ENCODE measurements around the gene P2RY6.

Gene P2RY6

DNA sequence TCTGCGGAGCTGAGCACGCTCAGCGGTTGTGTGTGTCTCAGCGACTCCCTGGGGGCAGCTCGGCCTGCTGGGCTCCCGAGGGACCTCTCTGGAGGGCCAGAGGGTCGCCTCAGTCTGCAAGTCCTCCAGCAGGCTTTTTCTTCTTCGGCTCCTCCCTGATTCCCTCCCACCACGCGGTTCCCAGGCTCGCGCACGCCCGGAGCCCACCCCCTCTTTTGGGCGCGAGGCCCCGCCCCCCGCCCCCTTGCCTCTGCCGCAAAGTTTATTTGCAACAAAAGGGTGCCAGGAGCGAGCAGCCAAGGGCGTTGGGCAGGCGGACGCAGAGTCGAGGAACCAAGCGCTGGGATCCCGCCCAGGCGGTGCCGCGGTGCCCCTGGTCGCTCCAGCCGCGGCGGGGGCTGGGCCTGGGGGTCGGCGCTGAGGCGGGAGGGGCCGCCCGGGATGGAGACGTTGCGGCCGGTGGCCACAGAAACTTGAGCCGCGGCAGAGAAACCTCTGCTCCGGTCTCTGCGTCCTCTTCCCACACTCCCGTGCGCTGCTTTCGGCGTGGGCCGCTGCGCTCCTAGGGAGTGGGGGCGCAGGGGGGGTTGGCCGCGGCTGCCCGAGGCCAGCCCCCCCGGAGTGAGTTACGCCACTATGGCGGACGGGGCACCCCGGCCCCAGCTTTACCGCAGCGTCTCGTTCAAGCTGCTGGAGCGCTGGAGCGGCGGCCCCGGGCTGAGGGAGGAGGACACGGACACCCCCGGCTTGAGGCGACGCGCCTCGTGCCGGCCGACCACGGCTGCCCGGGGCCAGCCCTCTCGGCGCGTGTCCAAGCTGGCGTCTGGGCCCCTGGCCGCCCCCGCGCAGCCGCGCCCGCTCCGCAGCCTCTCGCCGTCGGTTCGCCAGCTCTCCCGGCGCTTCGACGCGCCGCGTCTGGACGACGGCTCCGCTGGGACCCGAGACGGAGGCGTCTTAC is 36.1 kb downstream of the P2RY6 start, which contains the start of gene ARHGEF17:
ARHGEF17 (plus strand) TSS at position 274 of the 958 bp plus-strand sequence; CDS start at position 637, 363 bp downstream.
- intact Hi-C loops (cut with DNase I) = no loop called here
- peak in 36 of 42 donors; percentile 27 to 75 (median 52) for DNase-seq

DNA sequence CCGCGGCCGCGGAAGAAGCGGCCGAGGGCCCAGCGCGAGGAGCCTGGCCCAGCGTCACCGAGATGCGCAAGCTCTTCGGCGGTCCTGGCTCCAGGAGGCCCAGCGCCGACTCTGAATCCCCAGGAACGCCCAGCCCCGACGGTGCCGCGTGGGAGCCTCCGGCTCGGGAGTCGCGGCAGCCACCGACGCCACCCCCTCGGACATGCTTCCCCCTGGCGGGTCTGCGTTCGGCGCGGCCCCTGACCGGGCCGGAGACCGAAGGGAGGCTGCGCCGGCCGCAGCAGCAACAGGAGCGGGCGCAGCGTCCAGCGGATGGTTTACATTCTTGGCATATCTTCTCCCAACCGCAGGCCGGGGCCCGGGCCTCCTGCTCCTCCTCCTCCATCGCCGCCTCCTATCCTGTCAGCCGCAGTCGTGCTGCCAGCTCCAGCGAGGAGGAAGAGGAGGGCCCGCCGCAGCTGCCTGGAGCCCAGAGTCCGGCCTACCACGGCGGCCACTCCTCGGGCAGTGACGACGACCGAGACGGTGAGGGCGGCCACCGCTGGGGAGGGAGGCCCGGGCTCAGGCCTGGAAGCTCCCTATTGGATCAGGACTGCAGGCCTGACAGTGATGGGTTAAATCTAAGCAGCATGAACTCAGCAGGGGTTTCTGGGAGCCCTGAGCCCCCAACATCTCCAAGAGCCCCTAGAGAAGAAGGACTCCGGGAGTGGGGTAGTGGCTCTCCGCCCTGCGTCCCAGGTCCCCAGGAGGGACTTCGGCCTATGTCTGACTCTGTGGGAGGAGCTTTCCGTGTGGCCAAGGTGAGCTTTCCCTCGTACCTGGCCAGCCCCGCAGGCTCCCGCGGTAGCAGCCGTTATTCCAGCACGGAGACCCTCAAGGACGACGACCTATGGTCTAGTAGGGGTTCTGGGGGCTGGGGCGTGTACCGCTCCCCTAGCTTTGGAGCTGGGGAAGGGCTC is 37.1 kb downstream of the P2RY6 start:
- intact Hi-C loops (cut with DNase I) = no loop called here
- peak in 26 of 42 donors; percentile 17 to 63 (median 42) for DNase-seq

DNA sequence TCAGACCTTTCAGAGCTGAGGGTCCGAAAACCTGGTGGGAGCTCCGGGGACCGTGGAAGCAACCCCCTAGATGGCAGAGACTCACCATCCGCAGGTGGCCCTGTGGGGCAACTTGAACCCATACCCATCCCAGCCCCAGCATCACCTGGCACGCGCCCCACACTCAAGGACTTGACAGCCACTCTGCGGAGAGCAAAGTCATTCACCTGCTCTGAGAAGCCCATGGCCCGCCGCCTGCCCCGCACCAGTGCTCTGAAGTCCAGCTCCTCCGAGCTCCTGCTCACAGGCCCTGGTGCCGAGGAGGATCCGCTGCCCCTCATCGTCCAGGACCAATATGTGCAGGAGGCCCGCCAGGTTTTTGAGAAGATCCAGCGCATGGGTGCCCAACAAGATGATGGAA is 37.9 kb downstream of the P2RY6 start:
- intact Hi-C loops (cut with DNase I) = no loop called here
- no peak for DNase-seq

DNA sequence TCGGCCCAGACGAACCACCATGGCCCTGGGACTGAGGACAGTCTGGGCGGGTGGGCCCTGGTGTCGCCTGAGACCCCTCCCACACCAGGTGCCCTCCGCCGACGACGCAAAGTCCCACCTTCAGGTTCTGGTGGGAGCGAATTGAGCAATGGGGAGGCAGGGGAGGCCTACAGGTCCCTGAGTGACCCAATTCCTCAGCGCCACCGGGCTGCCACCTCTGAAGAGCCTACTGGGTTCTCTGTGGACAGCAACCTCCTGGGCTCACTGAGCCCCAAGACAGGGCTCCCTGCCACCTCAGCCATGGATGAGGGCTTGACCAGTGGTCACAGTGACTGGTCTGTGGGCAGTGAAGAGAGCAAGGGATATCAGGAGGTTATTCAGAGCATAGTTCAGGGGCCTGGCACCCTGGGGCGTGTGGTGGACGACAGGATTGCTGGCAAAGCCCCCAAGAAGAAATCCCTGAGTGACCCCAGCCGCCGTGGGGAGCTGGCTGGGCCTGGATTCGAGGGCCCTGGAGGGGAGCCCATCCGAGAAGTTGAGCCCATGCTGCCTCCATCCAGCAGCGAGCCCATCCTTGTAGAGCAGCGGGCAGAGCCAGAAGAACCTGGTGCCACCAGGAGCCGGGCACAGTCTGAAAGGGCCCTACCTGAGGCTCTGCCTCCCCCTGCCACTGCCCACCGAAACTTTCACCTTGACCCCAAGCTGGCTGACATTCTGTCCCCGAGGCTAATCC is 38.7 kb downstream of the P2RY6 start:
- intact Hi-C loops (cut with DNase I) = no loop called here

GRCh38 chr11:73311394-73311869 is 39.3 kb downstream of the P2RY6 start:
- intact Hi-C loops (cut with DNase I) = no loop called here
- DNase-seq = no peak

More for the DNA sequence above, 38.7 kb downstream of the P2RY6 start:
- DNase-seq = no peak

DNA sequence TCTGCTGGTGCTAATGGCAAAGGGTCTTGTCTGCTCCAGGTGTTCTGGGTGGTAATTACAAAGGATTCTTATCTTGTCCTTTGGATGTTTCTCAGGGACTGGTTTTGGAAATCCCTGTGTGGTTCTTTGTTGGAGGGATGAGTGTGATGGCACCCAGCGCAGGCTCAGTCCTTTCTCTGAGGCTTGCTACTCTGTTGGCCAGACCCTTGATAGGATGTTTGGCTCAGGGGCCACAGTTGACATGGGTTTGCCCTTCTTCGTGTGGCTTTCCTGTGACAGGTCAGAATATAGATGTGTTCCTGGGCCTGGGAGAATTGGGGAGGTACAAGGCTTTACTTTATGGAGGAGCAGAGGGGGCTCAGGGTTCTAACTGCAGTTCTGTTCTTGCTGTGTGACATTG is 39.9 kb downstream of the P2RY6 start:
- no peak for DNase-seq
- intact Hi-C loops (cut with DNase I) = no loop called here

GRCh38 chr11:73312851-73313327 is 40.8 kb downstream of the P2RY6 start:
- intact Hi-C loops (cut with DNase I) = no loop called here
- DNase-seq = peak in 4 of 42 donors; percentile 28 to 75 (median 44)

DNA sequence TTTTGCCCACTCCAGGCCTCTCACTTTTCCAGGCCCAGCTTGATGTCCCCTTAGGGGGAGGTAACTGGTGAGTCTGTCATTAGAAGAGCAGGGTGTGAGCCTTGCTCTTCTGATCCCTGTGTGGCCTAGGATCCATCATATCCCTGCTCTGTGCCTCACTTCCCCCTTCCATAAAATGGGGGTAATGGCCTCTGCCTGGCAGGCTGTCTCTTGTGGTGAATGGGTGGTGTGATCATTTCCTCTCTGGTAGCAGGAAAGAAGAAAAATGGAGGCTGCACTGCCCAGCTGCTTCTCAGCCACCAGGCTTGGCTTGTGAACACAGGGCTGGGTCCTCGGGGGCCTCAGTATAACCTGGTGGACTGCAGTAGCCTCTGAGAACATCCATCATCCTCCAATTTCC is 41.5 kb downstream of the P2RY6 start:
- intact Hi-C loops (cut with DNase I) = no loop called here
- DNase-seq = no peak

- peak in 41 of 42 donors; percentile 50 to 91 (median 78) for DNase-seq
- intact Hi-C loops (cut with DNase I) = no loop called here
These were observed 42.2 kb downstream of the P2RY6 start for GRCh38 chr11:73314117-73314961.

DNA sequence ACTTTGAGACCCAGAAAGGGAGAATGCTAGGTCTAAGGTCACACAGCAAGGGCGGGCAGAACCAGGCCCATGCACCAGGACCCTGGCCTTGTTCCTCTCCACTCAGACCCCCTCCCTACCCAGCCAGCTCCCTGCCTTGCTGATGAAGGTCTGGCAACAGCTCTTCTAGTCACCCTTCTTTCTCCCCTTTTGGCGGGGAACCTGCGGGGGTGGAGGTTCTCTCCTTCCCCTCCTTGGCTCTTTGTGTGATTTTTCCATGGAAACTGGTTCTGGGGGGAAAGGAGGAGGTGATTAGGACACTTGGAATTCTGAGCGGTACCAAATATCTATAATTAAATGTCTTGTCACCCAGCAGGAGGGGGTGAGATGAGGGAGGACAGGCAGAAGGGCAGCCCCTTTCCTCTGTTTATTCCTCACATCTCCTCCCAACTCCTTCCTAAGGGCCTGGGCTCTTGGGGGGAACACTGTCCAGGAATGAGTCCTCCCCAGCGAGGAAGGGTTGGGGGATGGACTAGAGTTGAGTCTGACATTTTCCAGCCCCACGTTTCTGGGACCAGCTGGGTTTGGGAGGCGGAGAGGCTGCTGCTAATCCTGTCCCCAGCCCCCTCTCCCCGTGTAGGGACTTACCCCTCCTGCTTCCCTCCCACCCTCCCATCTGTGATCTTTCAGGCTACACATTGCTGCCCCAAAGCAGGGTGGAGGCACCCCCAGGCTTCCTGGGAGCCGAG is 43.3 kb downstream of the P2RY6 start:
- intact Hi-C loops (cut with DNase I) = no loop called here
- DNase-seq = peak in 5 of 42 donors; percentile 34 to 60 (median 54)

DNA sequence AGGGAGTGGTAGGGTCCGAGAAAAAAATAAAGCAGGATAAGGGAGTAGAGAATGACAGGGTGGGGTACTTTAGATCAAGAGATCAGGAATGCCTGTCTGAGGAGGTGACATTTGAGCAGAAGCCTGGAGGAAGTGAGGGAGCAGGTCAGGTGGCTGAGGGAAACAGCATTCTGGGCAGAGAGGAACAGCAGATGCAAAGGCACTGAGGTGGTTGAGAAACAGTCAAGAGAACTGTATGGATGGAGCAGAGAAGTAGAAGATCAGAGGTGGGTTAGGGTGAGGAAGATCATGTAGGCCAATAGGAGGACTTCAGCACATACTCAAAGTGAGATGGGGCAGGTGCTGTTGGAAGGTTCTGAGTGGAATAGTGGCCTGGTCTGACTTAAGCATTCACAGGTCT is 44.3 kb downstream of the P2RY6 start:
- intact Hi-C loops (cut with DNase I) = no loop called here
- DNase-seq = no peak

GRCh38 chr11:73317373-73317772 is 45.2 kb downstream of the P2RY6 start:
- intact Hi-C loops (cut with DNase I) = no loop called here
- peak in 41 of 42 donors; percentile 53 to 92 (median 77) for DNase-seq

- no peak for DNase-seq
- intact Hi-C loops (cut with DNase I) = no loop called here
These were observed 45.7 kb downstream of the P2RY6 start for GRCh38 chr11:73317803-73318202.

DNA sequence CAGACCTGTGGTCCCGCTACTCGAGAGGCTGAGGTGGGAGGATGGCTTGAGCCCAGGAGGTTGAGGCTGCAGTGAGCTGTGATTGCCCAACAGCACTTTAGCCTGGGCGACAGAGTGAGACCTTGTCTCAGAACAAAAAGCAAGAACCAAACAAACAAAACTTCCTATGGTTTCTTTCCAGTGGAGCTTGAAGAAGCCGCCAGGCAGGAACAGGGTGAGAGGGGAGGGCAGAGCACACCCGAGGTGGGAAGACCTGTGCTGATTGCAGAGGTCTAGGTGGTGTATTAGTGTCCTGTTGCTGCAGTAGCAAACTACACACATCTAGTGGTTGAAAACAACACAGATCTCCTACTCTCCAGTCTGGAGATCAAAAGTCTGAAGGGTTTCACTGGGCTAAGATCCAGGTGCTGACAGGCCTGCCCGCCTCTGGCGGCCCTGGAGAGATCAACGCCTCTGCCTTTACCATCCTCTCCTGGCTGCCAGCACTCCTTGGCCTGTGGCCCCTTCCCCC is 46.4 kb downstream of the P2RY6 start:
- no peak for DNase-seq
- intact Hi-C loops (cut with DNase I) = no loop called here

GRCh38 chr11:73320763-73321603 is 48.8 kb downstream of the P2RY6 start:
- DNase-seq = no peak
- intact Hi-C loops (cut with DNase I) = no loop called here

Data from head of caudate nucleus (tissue), 42 donors.